ENCODE measurements around the gene TEAD3. TPM values are rescaled to one million over a fixed set of nuclear protein-coding genes. Genes with fewer than 3 reads are reported as not detected.
"Not testable (repeated sequence)": the region's sequence is repeated elsewhere in the genome, so short reads cannot be mapped to it uniquely, and the experiment has no call there.

TEAD3 gene
- total and polyA plus RNA-seq, 2 of the 4 experiments (the other 2 are of a cell fraction) = 5.2 to 28.0 TPM

DNA sequence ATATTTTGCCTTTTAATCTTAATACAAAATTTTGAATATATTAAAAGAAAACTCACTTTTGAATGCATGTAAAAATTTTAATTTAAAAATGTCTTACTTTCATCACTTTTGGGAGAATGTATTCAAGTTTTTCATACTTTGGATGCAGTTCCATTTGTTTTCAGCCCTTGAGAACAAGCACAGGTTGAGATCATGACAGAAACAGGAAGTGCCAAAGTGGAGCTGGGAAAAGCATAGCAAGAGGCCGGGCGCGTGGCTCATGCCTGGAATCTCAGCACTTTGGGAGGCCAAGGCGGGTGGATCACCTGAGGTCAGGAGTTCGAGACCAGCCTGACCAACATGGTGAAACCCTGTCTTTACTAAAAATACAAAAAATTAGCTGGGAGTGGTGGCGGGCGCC is 21.1 kb upstream of the TEAD3 start:
- H2AFZ ChIP-seq (replicated peaks; ENCODE audit: low read length, poor library complexity); H3K4me3 ChIP-seq (ENCODE audit: insufficient read depth, low read depth, low read length); H2AK9ac ChIP-seq (replicated peaks; ENCODE audit: low read depth, low read length, poor library complexity); H2AK5ac ChIP-seq (ENCODE audit: low read depth, low read length); H4K5ac ChIP-seq (ENCODE audit: low read depth, low read length); H3K4me2 ChIP-seq (ENCODE audit: low read depth, low read length); DNase-seq; BruUV-seq (replicated peaks); H3K4ac ChIP-seq (ENCODE audit: low read depth, low read length); H3K9me3 ChIP-seq (ENCODE audit: control insufficient read depth, insufficient read depth, low read length); in situ Hi-C loops (cut with MboI; ENCODE audit: low sequenced_read_pairs); H3K36me3 ChIP-seq (ENCODE audit: control insufficient read depth, insufficient read depth, low read length); H2BK5ac ChIP-seq (ENCODE audit: low read depth, low read length, poor library complexity, severe bottlenecking); H2BK120ac ChIP-seq (ENCODE audit: low read depth, low read length); H4K91ac ChIP-seq (ENCODE audit: insufficient read depth, low read depth, low read length); H3K9ac ChIP-seq (ENCODE audit: low read depth, low read length); H4K8ac ChIP-seq (ENCODE audit: low read depth in 2 of 2, low read length in 2 of 2); H3K4me1 ChIP-seq (ENCODE audit: control insufficient read depth, insufficient read depth, low read length); H4K20me1 ChIP-seq (ENCODE audit: insufficient read depth, low read length); H3K9me1 ChIP-seq (ENCODE audit: insufficient read depth, low read length); intact Hi-C loops (cut with micrococcal nuclease); H3K56ac ChIP-seq (ENCODE audit: extremely low read depth, insufficient read depth, low read length); dilution Hi-C loops (cut with HindIII; ENCODE audit: low sequenced_read_pairs, unreplicated experiment); POLR2A ChIA-PET (ENCODE audit: unreplicated experiment); H3K18ac ChIP-seq (ENCODE audit: low read depth, low read length); H3K27ac ChIP-seq (ENCODE audit: insufficient read depth, low read length); H3K79me1 ChIP-seq (ENCODE audit: low read depth in 1 of 2, low read length in 2 of 2); H3K23ac ChIP-seq (ENCODE audit: low read depth, low read length); H3K14ac ChIP-seq (replicated peaks; ENCODE audit: low read depth, low read length); H2BK20ac ChIP-seq (ENCODE audit: low read depth, low read length); H2BK15ac ChIP-seq (ENCODE audit: low read depth, low read length); ATAC-seq (ENCODE audit: low read depth): not testable (repeated sequence)
- no CpG with 5 or more reads among the region's 7 CpGs for WGBS, 2 experiments (ENCODE audit: extremely low coverage in 2 of 2, insufficient read length in 1 of 2)
- CTCF ChIA-PET = interaction anchor here (0.6 kb wide), 1 partner anchor 73 kb away, joined by 3 read pairs; no protein-coding TSS in a partner anchor
- H3K27me3 ChIP-seq (ENCODE audit: control insufficient read depth, insufficient read depth, low read length) = peaks cover 18% of the 10 kb centered on the region
